GM12872 (cell line): ENCODE data around the gene DACH1.

Experiments used
- CTCF ChIP-seq: IDR thresholded peaks from 3 replicates; pipeline ENCODE4 v1.5.1; 2011; ENCODE audit warnings: low read depth, mild to moderate bottlenecking, low read length, moderate library complexity; ENCODE audit not compliant: insufficient read depth

Gene DACH1

DNA sequence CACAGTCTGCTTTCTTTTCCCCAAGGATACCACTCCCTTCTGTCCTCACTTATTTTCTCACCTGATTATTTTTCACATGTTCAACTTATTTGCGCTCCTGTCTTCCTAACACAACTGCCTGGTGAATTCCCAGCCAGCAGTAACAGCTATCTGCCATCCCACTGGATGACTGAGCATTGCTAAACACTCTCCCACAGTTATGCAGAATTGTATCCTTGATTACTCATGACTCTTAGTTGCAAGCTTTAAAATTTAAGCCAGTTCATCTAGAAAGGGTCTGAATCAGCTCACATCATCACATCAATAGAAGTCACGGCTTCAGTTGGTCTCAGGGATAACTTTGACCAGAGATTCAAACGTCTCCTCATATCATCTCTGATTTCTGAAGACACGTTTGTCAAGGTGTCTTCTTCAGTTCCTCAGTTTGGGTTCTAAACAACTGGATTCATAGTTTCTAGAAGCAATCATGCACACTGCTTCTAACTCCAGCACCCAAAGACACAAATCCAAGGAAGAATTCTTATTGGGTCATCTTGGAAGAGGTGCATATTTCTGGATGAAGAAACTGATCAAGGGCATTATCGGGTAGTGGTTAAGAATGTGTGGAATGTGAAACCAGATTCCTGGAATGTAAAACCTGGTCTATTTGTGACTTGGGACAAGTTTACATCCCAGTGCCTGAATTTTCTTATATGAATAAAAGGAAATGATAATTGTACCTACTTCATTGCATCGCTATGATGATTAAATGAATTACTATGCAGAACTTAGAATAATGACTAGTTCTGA, 13.9 kb upstream of the DACH1 start:
- no peak for TF ChIP-seq CTCF

DNA sequence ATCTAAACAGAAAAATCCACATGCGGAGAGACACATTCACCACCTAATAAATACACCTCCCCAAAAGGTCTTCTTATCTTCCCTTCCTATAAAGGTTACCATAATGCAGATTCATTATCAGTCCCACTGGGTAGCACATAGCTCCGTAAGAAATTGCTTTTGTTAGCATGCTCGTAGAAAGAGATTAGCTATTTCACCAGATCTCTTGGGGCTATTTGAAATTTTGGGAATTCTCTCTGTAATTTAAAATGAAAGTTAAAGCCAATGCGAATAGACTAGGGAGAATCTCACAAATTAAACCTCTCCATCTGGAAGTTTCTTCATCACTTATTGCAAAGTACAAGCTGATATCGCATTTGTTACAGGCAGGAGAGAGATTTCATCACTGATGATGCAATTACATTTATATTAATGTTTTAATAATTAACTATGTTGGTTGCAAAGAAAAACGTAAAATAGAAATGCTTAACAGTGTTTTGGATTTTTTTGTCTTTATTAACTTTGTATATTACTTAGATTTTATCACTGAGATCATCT, 12.9 kb upstream of the DACH1 start:
- TF ChIP-seq CTCF: no peak

- TF ChIP-seq CTCF: peak; percentile 58
These were observed 12.1 kb upstream of the DACH1 start for GRCh38 chr13:71879129-71879535.

DNA sequence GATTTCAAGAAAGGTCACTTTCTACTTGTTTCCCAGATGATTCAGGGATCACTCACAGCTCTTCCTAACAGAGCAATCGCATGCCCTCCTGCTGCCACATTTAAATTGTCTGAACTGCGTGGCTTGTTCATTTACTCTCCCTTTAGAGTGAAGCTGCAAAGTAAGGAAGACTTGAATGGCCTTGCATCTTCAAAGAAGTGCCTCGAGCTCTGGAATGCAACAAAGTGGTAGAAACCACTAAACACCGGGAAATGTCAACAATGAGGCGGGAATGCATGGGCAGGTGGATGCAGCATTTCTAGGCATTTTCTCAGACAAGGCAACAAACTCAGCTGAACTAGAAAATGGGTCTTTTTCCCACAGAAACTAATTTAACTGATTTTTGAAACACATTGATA, 10.3 kb upstream of the DACH1 start:
- TF ChIP-seq CTCF: no peak

- no peak for TF ChIP-seq CTCF
These were observed 9.7 kb upstream of the DACH1 start for GRCh38 chr13:71876648-71877255.

GRCh38 chr13:71875823-71876222, 8.8 kb upstream of the DACH1 start:
- TF ChIP-seq CTCF: no peak

- no peak for TF ChIP-seq CTCF
These were observed 7.5 kb upstream of the DACH1 start for GRCh38 chr13:71874458-71874857.
